Neural progenitor cell (in vitro differentiated cells): ENCODE results near the gene CRK.

Experiments used
- CTCF ChIP-seq: fragments of 200-600 bp; sonication (generic); IDR thresholded peaks from 2 replicates; pipeline ENCODE4 v1.5.1; 2017; ENCODE audit warnings: antibody characterized with exemption, mild to moderate bottlenecking
- EZH2 ChIP-seq: fragments of 200-600 bp; sonication (generic); IDR thresholded peaks from 2 replicates; pipeline ENCODE4 v1.6.1; 2017; ENCODE audit warnings: antibody characterized with exemption, mild to moderate bottlenecking, moderate library complexity

DNA sequence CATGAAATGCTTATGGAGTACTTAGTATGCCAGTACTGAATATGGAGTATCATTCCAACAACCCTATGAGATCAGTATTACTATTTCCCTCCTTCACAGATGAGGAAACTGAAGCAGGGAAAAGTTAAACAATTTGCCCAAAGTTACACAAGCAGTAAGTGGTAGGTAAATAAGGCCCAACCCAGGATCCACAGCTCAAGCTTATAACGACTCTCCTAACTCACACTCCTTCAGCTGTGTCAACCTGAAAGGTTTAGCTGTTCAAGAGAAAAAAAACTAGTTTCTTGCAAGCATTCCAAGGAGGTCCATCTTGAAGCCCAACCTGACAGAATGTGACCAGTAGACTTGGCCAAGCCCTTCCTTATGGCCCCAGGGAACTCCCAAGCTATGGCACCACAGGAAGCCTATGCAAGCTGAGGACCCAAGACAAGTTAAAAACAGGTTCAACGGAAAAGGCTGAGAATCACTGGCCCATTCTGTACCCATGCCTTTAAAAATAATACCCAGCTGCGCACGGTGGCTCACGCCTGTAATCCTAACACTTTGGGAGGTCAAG is 6.5 kb downstream of the CRK start:
- TF ChIP-seq CTCF: no peak
- TF ChIP-seq EZH2: no peak
